ENCODE measurements around the gene HYDIN.

GRCh38 chr16:70800311-70800710 is 430.2 kb downstream of the HYDIN start:
- no peak for TF ChIP-seq POU2F2 (IDR thresholded peaks at IDR 0.05; ENCODE audit: low read depth, low read length)
- no peak for TF ChIP-seq POLR2AphosphoS5 (IDR thresholded peaks at IDR 0.05; ENCODE audit: low read depth, low read length)
- no peak for TF ChIP-seq POLR2A (IDR thresholded peaks at IDR 0.05; ENCODE audit: low read depth, low read length)
- TF ChIP-seq TAF1 (IDR thresholded peaks at IDR 0.05; ENCODE audit: low read depth, low read length), result no peak
- no peak for TF ChIP-seq SPI1 (IDR thresholded peaks at IDR 0.05; ENCODE audit: low read depth, low read length)
- TF ChIP-seq PAX5 (IDR thresholded peaks at IDR 0.05; ENCODE audit: insufficient read depth, low read length, severe bottlenecking), result no peak

Data from GM12891 (cell line).